Endothelial cell of umbilical vein (primary cell): ENCODE data around the gene POFUT2. TPM values are rescaled to one million over a fixed set of nuclear protein-coding genes. Genes with fewer than 3 reads are reported as not detected.

Experiments used
- BruUV-seq: library from RNA; stranded (reverse); fragments of 400-500 nt; replicated peaks from 2 replicates; lab custom pipeline; 2021; lab: Mats Ljungman, UMichigan
- CTCF ChIA-PET: fragments of 300-600, 350-600 bp; sonication (Branson Sonifier 250); formaldehyde crosslinking; loops from one replicate; lab custom pipeline; 2021; ENCODE audit warnings: antibody characterized with exemption, inconsistent platforms; lab: Charles Lee
- POLR2A ChIA-PET: fragments of 300-600, 350-600 bp; sonication (Branson Sonifier 250); formaldehyde crosslinking; loops from one replicate; lab custom pipeline; 2021; ENCODE audit warnings: antibody characterized with exemption, inconsistent platforms; lab: Charles Lee
- DNase-seq: peaks from one replicate; pipeline ENCODE4 v3.0.0-alpha.2; 2011; ENCODE audit warnings: low read depth, low spot score
- FAIRE-seq: peaks from 2 replicates; lab custom pipeline; 2011; peaks lifted over from hg19 to GRCh38; lab: Jason Lieb, UNC
- H2AFZ ChIP-seq: 2 replicates; pipeline ENCODE4 v1.6.0; 2012; ENCODE audit warnings: low read depth, low read length, control low read depth, inconsistent platforms
- H3K27ac ChIP-seq: 2 replicates; pipeline ENCODE4 v1.5.1; 2011; ENCODE audit warnings: low read depth, mild to moderate bottlenecking, control low read depth, low read length, moderate library complexity; ENCODE audit not compliant: insufficient read depth
- H3K27me3 ChIP-seq, 2 experiments: 2 replicates each; pipeline versions ENCODE4 v1.6.0 to v1.6.1; 2011; ENCODE audit warnings: low read length in 2 of 2, mixed read lengths in 1 of 2; ENCODE audit not compliant: control insufficient read depth in 2 of 2, insufficient read depth in 2 of 2
- H3K36me3 ChIP-seq, 2 experiments: 2 replicates in 1 of 2; 3 replicates in 1 of 2; pipeline ENCODE4 v1.5.1; 2011; ENCODE audit warnings: low read length in 2 of 2, mild to moderate bottlenecking in 1 of 2, moderate library complexity in 1 of 2; ENCODE audit not compliant: control insufficient read depth in 2 of 2, insufficient read depth in 2 of 2; ENCODE audit errors: extremely low read depth in 1 of 2
- H3K4me1 ChIP-seq: 3 replicates; pipeline ENCODE4 v1.5.1; 2011; ENCODE audit warnings: mild to moderate bottlenecking, low read length; ENCODE audit not compliant: control insufficient read depth, insufficient read depth; ENCODE audit errors: extremely low read depth
- H3K4me2 ChIP-seq: 2 replicates; pipeline ENCODE4 v1.6.1; 2011; ENCODE audit warnings: low read length, control low read depth, mixed read lengths; ENCODE audit not compliant: insufficient read depth
- H3K4me3 ChIP-seq, 3 experiments: fragments of 200-600 bp in 1 of 3; sonication (generic), shearing (Covaris generic) in 1 of 3; replicated peaks in 1 of 3; 2 replicates each; pipeline ENCODE4 v1.5.1; 2011 to 2016; ENCODE audit warnings: control low read depth in 3 of 3, low read length in 3 of 3, mild to moderate bottlenecking in 2 of 3, inconsistent platforms in 1 of 3, low read depth in 1 of 3, moderate library complexity in 1 of 3; ENCODE audit not compliant: insufficient read depth in 1 of 3
- H3K79me2 ChIP-seq: 2 replicates; pipeline ENCODE4 v1.6.0; 2012; ENCODE audit warnings: low read length, inconsistent platforms; ENCODE audit not compliant: control insufficient read depth, insufficient read depth
- H3K9ac ChIP-seq: replicated peaks from 2 replicates; pipeline ENCODE3; 2011; ENCODE audit warnings: low read length, control low read depth; ENCODE audit not compliant: insufficient read depth; ENCODE audit errors: extremely low read depth
- H3K9me1 ChIP-seq: replicated peaks from 3 replicates; pipeline ENCODE4 v1.6.0; 2011; ENCODE audit warnings: mild to moderate bottlenecking, low read length; ENCODE audit not compliant: control insufficient read depth, insufficient read depth; ENCODE audit errors: extremely low read depth
- H3K9me3 ChIP-seq: replicated peaks from 2 replicates; pipeline ENCODE4 v1.5.1; 2012; ENCODE audit warnings: low read length, inconsistent platforms; ENCODE audit not compliant: control insufficient read depth, insufficient read depth
- H4K20me1 ChIP-seq: replicated peaks from 2 replicates; pipeline ENCODE3; 2011; ENCODE audit warnings: mild to moderate bottlenecking, low read length; ENCODE audit not compliant: control insufficient read depth, insufficient read depth; ENCODE audit errors: extremely low read depth
- EZH2 ChIP-seq: IDR thresholded peaks from 2 replicates; pipeline ENCODE4 v1.6.1; 2012; ENCODE audit warnings: borderline replicate concordance, low read depth, mild to moderate bottlenecking, moderate library complexity, low read length, inconsistent platforms; ENCODE audit not compliant: severe bottlenecking
- FOS ChIP-seq: IDR thresholded peaks from 2 replicates; pipeline ENCODE4 v1.6.1; 2011; ENCODE audit warnings: mild to moderate bottlenecking, low read length, moderate library complexity, borderline replicate concordance; ENCODE audit not compliant: insufficient read depth
- GATA2 ChIP-seq: IDR thresholded peaks from 2 replicates; pipeline ENCODE4 v1.7.0; 2011; ENCODE audit warnings: low read depth, mild to moderate bottlenecking, moderate library complexity, mixed read lengths, low read length; ENCODE audit not compliant: insufficient read length, insufficient read depth
- JUN ChIP-seq: IDR thresholded peaks from 2 replicates; pipeline ENCODE4 v1.6.1; 2011; ENCODE audit warnings: borderline replicate concordance, low read depth; ENCODE audit not compliant: insufficient read length, insufficient read depth
- MYC ChIP-seq: IDR thresholded peaks from one replicate; pipeline ENCODE4 v1.6.1; 2011; ENCODE audit warnings: mild to moderate bottlenecking, low read depth, low read length
- POLR2A ChIP-seq: IDR thresholded peaks from 2 replicates; pipeline ENCODE4 v1.6.1; 2012; ENCODE audit warnings: low read depth, mild to moderate bottlenecking, control low read depth, low read length
- POLR2AphosphoS5 ChIP-seq: IDR thresholded peaks from 2 replicates; pipeline ENCODE4 v1.6.1; 2012; ENCODE audit warnings: low read depth, mild to moderate bottlenecking, control low read depth, low read length, moderate library complexity; ENCODE audit not compliant: insufficient read depth
- dilution Hi-C: fragments of 300-500 bp; cut with MboI; formaldehyde crosslinking; loops from one replicate; pipeline ENCODE4 v1.15.0; 2019; ENCODE audit warnings: low sequenced_read_pairs; ENCODE audit not compliant: extremely low pct_ligation_motif_present
- intact Hi-C: fragments of 100-400 bp; cut with micrococcal nuclease; formaldehyde crosslinking; loops from one replicate; pipeline ENCODE4 v1.10.0; 2022
- polyA plus RNA-seq, 4 experiments: library from polyadenylated mRNA; depleted of rRNA in 3 of 4; stranded (reverse) in 3 of 4; unstranded in 1 of 4; fragments of >200 nt; gene quantifications; 2 replicates each; pipeline versions ENCODE4 v1.2.1 to v1.2.3, GENCODE V29; 2011 to 2012; ENCODE audit warnings: missing spikeins in 1 of 4
- total RNA-seq: library from RNA; stranded (reverse); gene quantifications from 2 replicates; pipeline ENCODE4 v1.2.3, GENCODE V29; 2021
- TF ChIP-seq, protein P1 (sequence below), 2 donors: IDR thresholded peaks; 1 replicate in 1 of 2; 2 replicates in 1 of 2; pipeline ENCODE4 v1.5.1; 2011; ENCODE audit warnings: low read length in 2 of 2, mild to moderate bottlenecking in 2 of 2, moderate library complexity in 2 of 2, control low read depth in 1 of 2, inconsistent platforms in 1 of 2, low read depth in 1 of 2; ENCODE audit not compliant: insufficient read depth in 1 of 2; ENCODE audit errors: extremely low read depth in 1 of 2
- TF ChIP-seq, protein P2 (sequence below): IDR thresholded peaks from 2 replicates; pipeline ENCODE4 v1.6.1; 2011; ENCODE audit not compliant: insufficient read depth, insufficient read length

POFUT2 gene
- total and polyA plus RNA-seq, 2 donors (not counting 3 experiments of a cell fraction or from before 2014, with no cell fraction given) = 30.7 to 47.5 TPM

DNA sequence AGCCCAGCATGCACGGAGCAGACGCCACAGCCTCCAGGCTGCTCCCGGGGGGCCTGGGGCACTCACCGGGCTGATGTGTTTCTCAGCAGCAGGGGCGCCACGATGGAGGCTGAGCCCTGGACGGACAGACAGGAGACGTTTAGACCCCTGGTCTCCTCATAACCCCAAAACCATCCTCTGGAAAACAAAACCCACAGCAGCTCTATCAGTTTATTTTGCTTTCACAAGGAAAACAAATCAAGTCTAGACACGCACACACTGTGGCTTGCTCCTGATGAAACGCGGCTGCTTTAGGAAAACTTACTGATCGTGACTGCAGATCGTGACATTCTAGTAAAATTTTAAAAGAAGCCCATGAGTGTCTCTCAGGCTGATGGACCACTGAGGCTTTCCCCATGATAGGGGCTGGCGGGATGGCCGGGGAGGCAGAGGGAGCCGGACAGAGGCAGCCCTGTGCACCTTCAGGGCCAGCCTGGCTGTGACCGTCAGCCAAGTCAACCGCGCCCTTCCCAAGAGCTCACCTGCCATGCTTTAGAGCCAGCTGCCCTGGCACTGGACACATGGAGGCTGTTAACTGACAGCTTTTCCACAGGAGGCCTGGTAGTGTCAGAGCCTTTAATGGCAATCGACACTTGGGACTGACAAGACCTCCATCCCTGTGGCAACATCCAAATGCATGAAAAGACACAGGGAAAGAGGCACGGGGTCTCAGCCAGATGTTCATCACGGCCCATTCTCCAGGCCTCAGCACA is 5.2 kb downstream of the POFUT2 start:
- Histone ChIP-seq H2AFZ (no peak overlapping the region), H3K27ac (no peak overlapping the region), H3K4me3 (no peak overlapping the region), H3K4me1 (peaks cover 5% of the 10 kb centered on the region), H3K36me3 (peaks cover 8 to 57% of the 10 kb centered on the region in 2 experiments), H3K27me3 (no peaks in the 10 kb centered on the region), H3K79me2 (peaks cover 12% of the 10 kb centered on the region), H3K9me1 (no peaks in the 10 kb centered on the region), H4K20me1 (no peaks in the 10 kb centered on the region), H3K9me3 (no peaks in the 10 kb centered on the region), H3K9ac (no peak overlapping the region), H3K4me2 (no peak overlapping the region)
- no TSS peak for BruUV-seq
- dilution Hi-C loops = no loop called here
- ChIA-PET POLR2A (no interaction called here), CTCF (interaction anchor here (2.1 kb wide), 1 partner anchor 142 kb away, joined by 6 read pairs; no protein-coding TSS in a partner anchor)
- FAIRE-seq (no peak), DNase-seq (no peak)
- intact Hi-C loops = no loop called here
- no peak for TF ChIP-seq JUN
- TF ChIP-seq MYC = no peak
- no peak for TF ChIP-seq FOS

DNA sequence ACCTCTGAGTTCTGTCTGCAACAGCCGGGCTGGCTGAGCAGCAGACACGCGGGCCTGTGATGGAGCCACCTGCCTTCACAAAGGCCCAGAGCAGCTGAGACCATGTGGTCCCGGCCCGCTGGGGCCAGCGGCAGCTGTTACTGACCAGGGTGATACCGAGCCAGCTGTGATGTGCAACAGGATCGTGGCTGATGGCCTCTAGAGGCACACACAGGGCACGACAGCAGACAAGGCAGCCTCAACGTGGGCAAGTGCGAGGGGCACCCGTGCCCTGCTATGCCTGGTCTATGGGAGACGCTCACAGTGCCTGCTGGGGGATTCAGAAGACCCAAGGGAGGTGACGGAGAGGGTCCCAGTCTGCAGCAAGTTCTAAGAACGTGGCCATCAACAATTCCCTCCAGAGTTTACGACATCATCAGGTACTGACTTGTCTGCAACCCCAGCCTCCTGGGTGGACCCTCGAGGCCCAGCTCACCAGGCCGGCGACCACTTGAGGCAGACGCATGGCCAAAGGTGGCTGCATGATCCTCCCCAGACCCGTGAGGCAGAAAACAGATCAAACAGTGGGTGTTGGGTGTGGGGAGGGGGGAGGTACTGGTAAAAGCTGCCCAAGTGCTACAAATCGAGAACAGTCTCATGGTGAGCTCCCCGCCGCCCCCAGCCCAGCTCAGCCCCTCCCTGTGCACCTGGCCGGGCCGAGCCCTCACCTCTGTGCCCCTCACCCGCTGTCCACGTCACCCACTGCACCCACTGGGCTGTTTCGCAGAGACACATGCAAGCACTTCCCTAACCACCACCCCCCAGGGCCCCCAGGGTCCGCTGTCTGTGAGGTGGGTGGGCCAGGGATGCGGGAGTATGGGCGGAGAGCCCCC is 6.0 kb downstream of the POFUT2 start:
- dilution Hi-C loops (no loop called here), intact Hi-C loops (no loop called here)
- Histone ChIP-seq H3K4me2 (no peak overlapping the region), H3K9me1 (no peaks in the 10 kb centered on the region), H3K36me3 (peaks cover 9 to 64% of the 10 kb centered on the region in 2 experiments), H3K9ac (no peak overlapping the region), H3K4me3 (no peak overlapping the region), H4K20me1 (no peaks in the 10 kb centered on the region), H2AFZ (no peak overlapping the region), H3K79me2 (peaks cover 7% of the 10 kb centered on the region), H3K27ac (no peak overlapping the region), H3K27me3 (no peaks in the 10 kb centered on the region), H3K9me3 (no peaks in the 10 kb centered on the region), H3K4me1 (peaks cover 4% of the 10 kb centered on the region)
- DNase-seq = no peak
- TF ChIP-seq POLR2AphosphoS5 (no peak), JUN (no peak), GATA2 (no peak), EZH2 (no peak), POLR2A (no peak), MYC (no peak), FOS (no peak)
- TF ChIP-seq, protein P1, sequence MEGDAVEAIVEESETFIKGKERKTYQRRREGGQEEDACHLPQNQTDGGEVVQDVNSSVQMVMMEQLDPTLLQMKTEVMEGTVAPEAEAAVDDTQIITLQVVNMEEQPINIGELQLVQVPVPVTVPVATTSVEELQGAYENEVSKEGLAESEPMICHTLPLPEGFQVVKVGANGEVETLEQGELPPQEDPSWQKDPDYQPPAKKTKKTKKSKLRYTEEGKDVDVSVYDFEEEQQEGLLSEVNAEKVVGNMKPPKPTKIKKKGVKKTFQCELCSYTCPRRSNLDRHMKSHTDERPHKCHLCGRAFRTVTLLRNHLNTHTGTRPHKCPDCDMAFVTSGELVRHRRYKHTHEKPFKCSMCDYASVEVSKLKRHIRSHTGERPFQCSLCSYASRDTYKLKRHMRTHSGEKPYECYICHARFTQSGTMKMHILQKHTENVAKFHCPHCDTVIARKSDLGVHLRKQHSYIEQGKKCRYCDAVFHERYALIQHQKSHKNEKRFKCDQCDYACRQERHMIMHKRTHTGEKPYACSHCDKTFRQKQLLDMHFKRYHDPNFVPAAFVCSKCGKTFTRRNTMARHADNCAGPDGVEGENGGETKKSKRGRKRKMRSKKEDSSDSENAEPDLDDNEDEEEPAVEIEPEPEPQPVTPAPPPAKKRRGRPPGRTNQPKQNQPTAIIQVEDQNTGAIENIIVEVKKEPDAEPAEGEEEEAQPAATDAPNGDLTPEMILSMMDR (IDR thresholded peaks at IDR 0.05; ENCODE audit: extremely low read depth in 1 of 2, insufficient read depth in 1 of 2, low read depth in 1 of 2, low read length in 2 of 2) = no peak
- TF ChIP-seq, protein P2, sequence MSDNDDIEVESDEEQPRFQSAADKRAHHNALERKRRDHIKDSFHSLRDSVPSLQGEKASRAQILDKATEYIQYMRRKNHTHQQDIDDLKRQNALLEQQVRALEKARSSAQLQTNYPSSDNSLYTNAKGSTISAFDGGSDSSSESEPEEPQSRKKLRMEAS = no peak
- no peak for FAIRE-seq
- BruUV-seq = no TSS peak
- CTCF ChIA-PET = interaction anchor here (0.8 to 1.3 kb wide), 4 partner anchors 27 to 145 kb away, joined by 3 to 5 read pairs (median 4); no protein-coding TSS in a partner anchor
- POLR2A ChIA-PET = no interaction called here
